GM12878 (cell line): ENCODE results near the gene NR1I3. TPM values are rescaled to one million over a fixed set of nuclear protein-coding genes. Genes with fewer than 3 reads are reported as not detected.

Source experiments
- ATAC-seq: fragments of 200-7000 bp; cut with Tn5 transposase; 3 replicates; pipeline ENCODE4 v1.9.1; 2020; ENCODE audit warnings: mild to moderate bottlenecking, moderate library complexity
- BruUV-seq: library from RNA; stranded (reverse); fragments of 400-500 nt; replicated peaks from 2 replicates; lab custom pipeline; 2021; lab: Mats Ljungman, UMichigan
- CTCF ChIA-PET: fragments of 300-600 bp; sonication (Branson Sonifier 250); formaldehyde crosslinking; extraction: SDS; loops from one replicate; lab custom pipeline; 2021; ENCODE audit warnings: inconsistent platforms; lab: Yijun Ruan, JAX
- POLR2A ChIA-PET: fragments of 350-600 bp; formaldehyde crosslinking; extraction: SDS; loops from one replicate; lab custom pipeline; 2021; ENCODE audit warnings: inconsistent platforms; lab: Charles Lee
- RAD21 ChIA-PET: fragments of 300-600 bp; sonication (Branson Sonifier 250); formaldehyde crosslinking; loops from one replicate; lab custom pipeline; 2023; ENCODE audit warnings: antibody characterized with exemption; ENCODE audit not compliant: unreplicated experiment; lab: Charles Lee
- SMC1A ChIA-PET: fragments of 300-600 bp; sonication (Branson Sonifier 250); formaldehyde crosslinking; loops from one replicate; lab custom pipeline; 2023; ENCODE audit not compliant: unreplicated experiment, uncharacterized antibody; lab: Charles Lee
- DNase-seq: peaks from one replicate; pipeline ENCODE4 v3.0.0-alpha.2; 2011; ENCODE audit warnings: low read depth, low spot score
- FAIRE-seq: peaks from 3 replicates; lab custom pipeline; 2011; peaks lifted over from hg19 to GRCh38; lab: Jason Lieb, UNC
- H2AFZ ChIP-seq: 2 replicates; pipeline ENCODE4 v1.6.0; 2011; ENCODE audit warnings: low read depth, low read length, control low read depth; ENCODE audit not compliant: control insufficient read depth
- H3K27ac ChIP-seq: 2 replicates; pipeline ENCODE4 v1.5.1; 2011; ENCODE audit warnings: control low read depth; ENCODE audit not compliant: control insufficient read depth, insufficient read depth
- H3K27me3 ChIP-seq, 2 experiments: replicated peaks in 1 of 2; 2 replicates each; pipeline versions ENCODE4 v1.6.0 to v1.6.1; 2011; ENCODE audit warnings: low read length in 1 of 2; ENCODE audit not compliant: control insufficient read depth in 2 of 2, insufficient read depth in 2 of 2
- H3K36me3 ChIP-seq, 2 experiments: 2 replicates each; pipeline ENCODE4 v1.5.1; 2011; ENCODE audit warnings: low read length in 1 of 2; ENCODE audit not compliant: control insufficient read depth in 2 of 2, insufficient read depth in 2 of 2
- H3K4me1 ChIP-seq: 2 replicates; pipeline ENCODE4 v1.6.1; 2011; ENCODE audit warnings: mild to moderate bottlenecking, low read length, moderate library complexity, mixed read lengths; ENCODE audit not compliant: control insufficient read depth, insufficient read depth
- H3K4me2 ChIP-seq: 2 replicates; pipeline ENCODE4 v1.6.0; 2011; ENCODE audit warnings: control low read depth; ENCODE audit not compliant: control insufficient read depth, insufficient read depth
- H3K4me3 ChIP-seq: fragments of 200-600 bp; sonication (generic); 2 replicates; pipeline ENCODE4 v1.5.1; 2016
- H3K79me2 ChIP-seq: 2 replicates; pipeline ENCODE4 v1.6.0; 2011; ENCODE audit warnings: low read length; ENCODE audit not compliant: control insufficient read depth, insufficient read depth
- H3K9ac ChIP-seq: 2 replicates; pipeline ENCODE4 v1.8.0; 2011; ENCODE audit warnings: low read length, control low read depth, mixed read lengths; ENCODE audit not compliant: control insufficient read depth, insufficient read depth
- H3K9me3 ChIP-seq: replicated peaks from 3 replicates; pipeline ENCODE4 v1.5.1; 2011; ENCODE audit warnings: mild to moderate bottlenecking, low read length; ENCODE audit not compliant: control insufficient read depth, insufficient read depth
- H4K20me1 ChIP-seq: 2 replicates; pipeline ENCODE4 v1.6.0; 2011; ENCODE audit not compliant: control insufficient read depth, insufficient read depth
- CREB1 ChIP-seq: IDR thresholded peaks from 2 replicates; pipeline ENCODE4 v1.6.1; 2012; ENCODE audit warnings: low read depth, mild to moderate bottlenecking, inconsistent platforms
- CREM ChIP-seq: IDR thresholded peaks from 2 replicates; pipeline ENCODE4 v1.6.1; 2014; ENCODE audit warnings: antibody characterized with exemption, low read depth
- ESRRA ChIP-seq: IDR thresholded peaks from 2 replicates; pipeline ENCODE4 v1.6.1; 2012; ENCODE audit warnings: mild to moderate bottlenecking, low read length, improper control_type of control experiment
- MEF2A ChIP-seq: IDR thresholded peaks from 2 replicates; pipeline ENCODE4 v1.6.1; 2011; ENCODE audit warnings: low read depth, mild to moderate bottlenecking, low read length, moderate library complexity; ENCODE audit not compliant: insufficient read depth
- NFYB ChIP-seq: IDR thresholded peaks from 2 replicates; pipeline ENCODE4 v1.6.1; 2011; ENCODE audit warnings: low read depth, mild to moderate bottlenecking, low read length, improper control_type of control experiment, moderate library complexity; ENCODE audit not compliant: insufficient read depth
- PAX8 ChIP-seq: fragments of 450-650 bp; IDR thresholded peaks from 2 replicates; pipeline ENCODE4 v1.6.1; 2017; ENCODE audit warnings: mild to moderate bottlenecking, moderate library complexity
- PRDM15 ChIP-seq: fragments of 450-650 bp; formaldehyde crosslinking; IDR thresholded peaks from 2 replicates; pipeline ENCODE4 v1.4.0; 2020; ENCODE audit warnings: mild to moderate bottlenecking, moderate library complexity
- RUNX3 ChIP-seq: IDR thresholded peaks from 2 replicates; pipeline ENCODE4 v1.6.1; 2012; ENCODE audit warnings: low read length, inconsistent platforms
- TBL1XR1 ChIP-seq: IDR thresholded peaks from 2 replicates; pipeline ENCODE4 v1.6.1; 2012; ENCODE audit warnings: low read depth, low read length, improper control_type of control experiment
- ZNF384 ChIP-seq: IDR thresholded peaks from 2 replicates; pipeline ENCODE4 v1.6.1; 2012; ENCODE audit warnings: low read depth, mild to moderate bottlenecking, low read length, improper control_type of control experiment, borderline replicate concordance
- ZNF592 ChIP-seq: fragments of 450-650 bp; IDR thresholded peaks from 2 replicates; pipeline ENCODE4 v1.6.1; 2017; ENCODE audit warnings: mild to moderate bottlenecking, moderate library complexity
- WGBS: methylation state at CpG from one replicate; pipeline ENCODE4 v1.1.6; 2016; ENCODE audit warnings: low lambda C conversion rate; ENCODE audit not compliant: insufficient replicate concordance, insufficient coverage; ENCODE audit errors: missing lambda C conversion rate; 5-methylcytosine and 5-hydroxymethylcytosine counted together
- in situ Hi-C: fragments of 300-500 bp; cut with MboI; formaldehyde crosslinking; loops from 9 replicates; pipeline ENCODE4 v1.14.3; 2018; ENCODE audit warnings: mixed read lengths
- intact Hi-C: fragments of 100-400 bp; cut with micrococcal nuclease; formaldehyde crosslinking; loops from one replicate; pipeline ENCODE4 v1.14.2; 2022; ENCODE audit not compliant: unreplicated experiment
- polyA plus RNA-seq, 11 experiments: library from polyadenylated mRNA; depleted of rRNA in 4 of 11; unstranded in 6 of 11; stranded (reverse) in 5 of 11; fragments of >200 nt; fragmentation: Nextera tagmentation in 4 of 11; fragmentation: Illumina TruSeq in 1 of 11; extraction: Ambion mirVana in 4 of 11; extraction: Trizol in 1 of 11; gene quantifications; 1 replicate in 1 of 11; 2 replicates in 10 of 11; pipeline versions ENCODE4 v1.2.1 to v1.2.3, GENCODE V29; 2011 to 2016; ENCODE audit warnings: inconsistent platforms in 2 of 11, missing spikeins in 2 of 11, low read depth in 1 of 11
- total RNA-seq, 4 experiments: library from RNA; depleted of rRNA in 3 of 4; stranded (reverse); fragments of >200 nt in 3 of 4; fragmentation: Illumina TruSeq in 1 of 4; extraction: Trizol in 1 of 4; gene quantifications; 2 replicates each; pipeline versions ENCODE4 v1.2.1 to v1.2.3, GENCODE V29; 2013 to 2021

The NR1I3 gene
- total and polyA plus RNA-seq, 10 of the 15 experiments (the other 5 are each of a cell fraction or from before 2014, with no cell fraction given): 0.13 to 0.52 (median 0.24) TPM; not detected in 7

DNA sequence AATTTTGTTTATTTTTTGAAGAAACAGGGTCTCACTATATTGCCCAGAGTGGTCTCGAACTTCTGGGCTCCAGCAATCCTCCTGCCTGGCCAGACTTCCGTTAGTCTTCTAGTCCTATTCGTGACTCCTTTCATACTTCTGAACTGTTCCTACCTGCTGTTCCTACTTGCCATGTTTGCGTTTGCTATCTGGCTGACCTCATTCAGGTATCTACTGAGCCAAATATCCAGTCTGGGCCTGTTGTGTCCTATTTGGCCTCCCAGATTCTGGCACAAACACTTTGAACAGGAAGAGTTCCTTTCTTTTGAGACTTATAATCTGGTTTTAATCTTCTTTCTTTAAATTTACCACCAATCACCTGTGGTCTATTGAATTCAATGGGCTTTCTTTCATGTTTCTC, 6.9 kb upstream of the NR1I3 start:
- ATAC-seq (no peak), FAIRE-seq (no peak), DNase-seq (no peak)
- Histone ChIP-seq H3K4me3 (no peak overlapping the region), H2AFZ (no peak overlapping the region), H4K20me1 (no peaks in the 10 kb centered on the region), H3K79me2 (no peaks in the 10 kb centered on the region), H3K4me2 (no peak overlapping the region), H3K9me3 (no peaks in the 10 kb centered on the region), H3K27ac (no peak overlapping the region), H3K36me3 (no peaks in the 10 kb centered on the region), H3K4me1 (no peaks in the 10 kb centered on the region), H3K27me3 (no peaks in the 10 kb centered on the region), H3K9ac (no peak overlapping the region)
- in situ Hi-C loops: no loop called here
- intact Hi-C loops: loop anchor here (5.0 kb wide), 1 partner anchor 37 kb away; no protein-coding TSS in a partner anchor
- 75% methylated on average over 4 of the region's 4 CpGs for WGBS
- ChIA-PET SMC1A (no interaction called here), POLR2A (no interaction called here), CTCF (no interaction called here), RAD21 (no interaction called here)
- no TSS peak for BruUV-seq
- TF ChIP-seq ZNF384: no peak
- TF ChIP-seq CREM: no peak

DNA sequence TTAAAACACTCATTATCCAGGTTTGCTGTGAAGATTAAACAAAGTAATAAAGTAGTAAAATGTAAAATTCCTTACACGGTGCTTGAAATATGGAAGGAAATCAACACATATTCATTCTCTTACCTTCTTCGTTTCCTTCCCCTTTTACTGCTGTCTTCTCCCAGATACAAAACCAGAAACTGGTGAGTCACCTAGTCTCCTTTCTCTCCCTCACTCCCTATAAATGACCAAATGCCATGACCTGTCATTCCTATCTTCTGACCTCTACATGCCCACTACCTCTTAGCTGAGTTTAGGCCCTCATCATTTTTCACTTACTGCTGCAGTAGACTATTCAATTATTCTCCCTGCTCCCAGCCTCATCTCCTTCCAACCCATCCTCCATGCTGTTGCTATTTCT, 4.3 kb upstream of the NR1I3 start:
- Histone ChIP-seq H3K4me2 (no peak overlapping the region), H3K9ac (no peak overlapping the region), H3K27ac (no peak overlapping the region), H3K9me3 (no peaks in the 10 kb centered on the region), H4K20me1 (no peaks in the 10 kb centered on the region), H3K27me3 (no peaks in the 10 kb centered on the region), H3K36me3 (no peaks in the 10 kb centered on the region), H3K79me2 (no peaks in the 10 kb centered on the region), H3K4me1 (no peaks in the 10 kb centered on the region), H3K4me3 (no peak overlapping the region), H2AFZ (no peak overlapping the region)
- ChIA-PET RAD21 (no interaction called here), SMC1A (no interaction called here), CTCF (no interaction called here), POLR2A (no interaction called here)
- DNase-seq: no peak
- no TSS peak for BruUV-seq
- intact Hi-C loops: no loop called here
- no peak for FAIRE-seq
- in situ Hi-C loops: no loop called here
- ATAC-seq: no peak
- 0% methylated on average over 2 of the region's 2 CpGs for WGBS
- no peak for TF ChIP-seq MEF2A
- TF ChIP-seq PRDM15 (CRISPR knock-in tag): no peak
- TF ChIP-seq NFYB: no peak
- no peak for TF ChIP-seq RUNX3
- no peak for TF ChIP-seq TBL1XR1
- TF ChIP-seq CREB1: no peak
- TF ChIP-seq PAX8: no peak
- no peak for TF ChIP-seq ESRRA
- no peak for TF ChIP-seq ZNF592
